IPS-18a (cell line): ENCODE results near the gene DMXL2.
"Not testable (repeated sequence)": the region's sequence is repeated elsewhere in the genome, so short reads cannot be mapped to it uniquely, and the experiment has no call there.

Experiments
- H3K27ac ChIP-seq: one replicate; pipeline ENCODE4 v1.5.1; 2013; ENCODE audit warnings: low read length
- H3K27me3 ChIP-seq: one replicate; pipeline ENCODE4 v1.6.1; 2013; ENCODE audit warnings: mild to moderate bottlenecking, low read length; ENCODE audit not compliant: control insufficient read depth, insufficient read depth
- H3K36me3 ChIP-seq: one replicate; pipeline ENCODE4 v1.6.1; 2013; ENCODE audit warnings: low read depth, low read length; ENCODE audit not compliant: control insufficient read depth
- H3K4me1 ChIP-seq: one replicate; pipeline ENCODE4 v1.6.1; 2013; ENCODE audit warnings: low read depth, low read length; ENCODE audit not compliant: control insufficient read depth
- H3K4me3 ChIP-seq: one replicate; pipeline ENCODE4 v1.5.1; 2013; ENCODE audit warnings: low read length
- H3K9ac ChIP-seq: one replicate; pipeline ENCODE4 v1.6.1; 2013; ENCODE audit warnings: mild to moderate bottlenecking, low read length, moderate library complexity
- H3K9me3 ChIP-seq: one replicate; pipeline ENCODE4 v1.6.1; 2013; ENCODE audit warnings: low read depth, low read length; ENCODE audit not compliant: control insufficient read depth

Gene DMXL2

GRCh38 chr15:51649659-51650521 is 27.3 kb upstream of the DMXL2 start:
- Histone ChIP-seq H3K27me3 (no peaks in the 10 kb centered on the region), H3K36me3 (no peaks in the 10 kb centered on the region), H3K9me3 (no peaks in the 10 kb centered on the region), H3K9ac (no peak overlapping the region), H3K4me1 (peaks cover 4% of the 10 kb centered on the region), H3K4me3 (no peak overlapping the region), H3K27ac (no peak overlapping the region)

GRCh38 chr15:51648643-51649042 is 26.1 kb upstream of the DMXL2 start:
- H3K9ac ChIP-seq, H3K27me3 ChIP-seq, H3K4me1 ChIP-seq, H3K36me3 ChIP-seq, H3K9me3 ChIP-seq, H3K27ac ChIP-seq, H3K4me3 ChIP-seq: not testable (repeated sequence)

GRCh38 chr15:51648101-51648500 is 25.5 kb upstream of the DMXL2 start:
- H3K36me3 ChIP-seq, H3K9ac ChIP-seq, H3K4me1 ChIP-seq, H3K27ac ChIP-seq, H3K9me3 ChIP-seq, H3K27me3 ChIP-seq, H3K4me3 ChIP-seq: not testable (repeated sequence)

- Histone ChIP-seq H3K9me3 (no peaks in the 10 kb centered on the region), H3K9ac (no peak overlapping the region), H3K27ac (no peak overlapping the region), H3K27me3 (no peaks in the 10 kb centered on the region), H3K36me3 (no peaks in the 10 kb centered on the region), H3K4me1 (no peaks in the 10 kb centered on the region), H3K4me3 (no peak overlapping the region)
Measured at GRCh38 chr15:51647128-51647562, 24.6 kb upstream of the DMXL2 start.

- H3K9ac ChIP-seq, result no peak overlapping the region
- no peaks in the 10 kb centered on the region for H3K4me1 ChIP-seq
- H3K36me3 ChIP-seq, result no peaks in the 10 kb centered on the region
- H3K27me3 ChIP-seq, result no peaks in the 10 kb centered on the region
- H3K27ac ChIP-seq, result no peak overlapping the region
- no peaks in the 10 kb centered on the region for H3K9me3 ChIP-seq
- no peak overlapping the region for H3K4me3 ChIP-seq
Measured at GRCh38 chr15:51642696-51643095, 20.1 kb upstream of the DMXL2 start.

- H3K27me3 ChIP-seq, result no peaks in the 10 kb centered on the region
- no peaks in the 10 kb centered on the region for H3K4me1 ChIP-seq
- H3K36me3 ChIP-seq, result no peaks in the 10 kb centered on the region
- H3K4me3 ChIP-seq, result no peak overlapping the region
- no peak overlapping the region for H3K9ac ChIP-seq
- H3K27ac ChIP-seq, result no peak overlapping the region
- H3K9me3 ChIP-seq, result no peaks in the 10 kb centered on the region
Measured at GRCh38 chr15:51641490-51642130, 19.0 kb upstream of the DMXL2 start.

GRCh38 chr15:51634591-51635198 is 12.1 kb upstream of the DMXL2 start:
- peaks cover 11% of the 10 kb centered on the region for H3K27me3 ChIP-seq
- H3K36me3 ChIP-seq, result no peaks in the 10 kb centered on the region
- no peak overlapping the region for H3K9ac ChIP-seq
- H3K27ac ChIP-seq, result no peak overlapping the region
- no peaks in the 10 kb centered on the region for H3K4me1 ChIP-seq
- H3K9me3 ChIP-seq, result no peaks in the 10 kb centered on the region
- no peak overlapping the region for H3K4me3 ChIP-seq

- Histone ChIP-seq H3K27ac (no peak overlapping the region), H3K4me3 (no peak overlapping the region), H3K9ac (no peak overlapping the region), H3K4me1 (no peaks in the 10 kb centered on the region), H3K9me3 (no peaks in the 10 kb centered on the region), H3K27me3 (no peaks in the 10 kb centered on the region), H3K36me3 (no peaks in the 10 kb centered on the region)
Measured at GRCh38 chr15:51629612-51630011, 7.0 kb upstream of the DMXL2 start.

- H3K36me3 ChIP-seq, result no peaks in the 10 kb centered on the region
- peaks cover 12% of the 10 kb centered on the region for H3K4me1 ChIP-seq
- H3K27me3 ChIP-seq, result peaks cover 27% of the 10 kb centered on the region
- H3K9ac ChIP-seq, result no peak overlapping the region
- H3K4me3 ChIP-seq, result no peak overlapping the region
- H3K27ac ChIP-seq, result no peak overlapping the region
- H3K9me3 ChIP-seq, result no peaks in the 10 kb centered on the region
Measured at GRCh38 chr15:51625236-51625635, 2.7 kb upstream of the DMXL2 start.

GRCh38 chr15:51624022-51624421 is 1.5 kb upstream of the DMXL2 start:
- Histone ChIP-seq H3K27ac (no peak overlapping the region), H3K9me3 (no peaks in the 10 kb centered on the region), H3K4me1 (peaks cover 12% of the 10 kb centered on the region)

GRCh38 chr15:51623386-51623938 is 891 bp upstream of the DMXL2 start:
- peaks cover 27% of the 10 kb centered on the region for H3K27me3 ChIP-seq
- H3K27ac ChIP-seq, result no peak overlapping the region
- H3K4me1 ChIP-seq, result peaks cover 12% of the 10 kb centered on the region

More at GRCh38 chr15:51624022-51624421, 1.5 kb upstream of the DMXL2 start:
- Histone ChIP-seq H3K9ac (no peak overlapping the region), H3K4me3 (no peak overlapping the region), H3K36me3 (no peaks in the 10 kb centered on the region), H3K27me3 (peaks cover 27% of the 10 kb centered on the region)

More at GRCh38 chr15:51623386-51623938, 891 bp upstream of the DMXL2 start:
- peak overlapping the region; percentile 64 for H3K9ac ChIP-seq
- peak overlapping the region; percentile 95 for H3K4me3 ChIP-seq
- H3K9me3 ChIP-seq, result no peaks in the 10 kb centered on the region
- H3K36me3 ChIP-seq, result no peaks in the 10 kb centered on the region
